K562 (cell line): ENCODE data around the gene ARL16. TPM values are rescaled to one million over a fixed set of nuclear protein-coding genes. Genes with fewer than 3 reads are reported as not detected.
A peak's percentile ranks its signal among the peaks of the same experiment; 100 is the strongest.

Experiments
- ATAC-seq: fragments of 200-7000 bp; cut with Tn5 transposase; 3 replicates; pipeline ENCODE4 v1.9.1; 2020; ENCODE audit warnings: moderate library complexity
- BruUV-seq: library from RNA; stranded (reverse); fragments of 400-500 nt; replicated peaks from 2 replicates; lab custom pipeline; 2021; lab: Mats Ljungman, UMichigan
- CTCF ChIA-PET: fragments of 300-600 bp; formaldehyde crosslinking; extraction: SDS; loops from one replicate; lab custom pipeline; 2021; ENCODE audit warnings: low intra/inter-chr PET ratio; lab: Yijun Ruan, JAX
- POLR2A ChIA-PET: fragments of 300-600, 350-650 bp; sonication (Branson Sonifier 250); formaldehyde crosslinking; extraction: SDS; loops from one replicate; lab custom pipeline; 2021; ENCODE audit warnings: antibody characterized with exemption, inconsistent platforms; lab: Yijun Ruan, JAX
- DNase-seq, 4 experiments: peaks; one replicate each; pipeline versions ENCODE4 v3.0.0 to v3.0.0-alpha.2; 2011 to 2018; ENCODE audit warnings: low spot score in 3 of 4, mixed read lengths in 3 of 4; ENCODE audit errors: extremely low read depth in 1 of 4
- FAIRE-seq: peaks from 2 replicates; lab custom pipeline; 2011; peaks lifted over from hg19 to GRCh38; lab: Jason Lieb, UNC
- H2AFZ ChIP-seq: 2 replicates; pipeline ENCODE4 v1.6.0; 2011; ENCODE audit warnings: low read depth, low read length, control low read depth, inconsistent platforms
- H3K27ac ChIP-seq: fragments of 200-600 bp; 3 replicates; pipeline ENCODE4 v1.8.0; 2011; ENCODE audit warnings: low read depth, mild to moderate bottlenecking, control low read depth, inconsistent platforms, low read length, moderate library complexity, mixed read lengths; ENCODE audit errors: extremely low read depth
- H3K27me3 ChIP-seq, 2 experiments: fragments of 300-600 bp in 1 of 2; 2 replicates in 1 of 2; 3 replicates in 1 of 2; pipeline versions ENCODE4 v1.6.0 to v1.8.0; 2011; ENCODE audit warnings: inconsistent platforms in 2 of 2, low read length in 2 of 2, mild to moderate bottlenecking in 1 of 2, mixed read lengths in 1 of 2, moderate library complexity in 1 of 2; ENCODE audit not compliant: control insufficient read depth in 2 of 2, insufficient read depth in 2 of 2
- H3K36me3 ChIP-seq: fragments of 300-600 bp; 3 replicates; pipeline ENCODE4 v1.8.0; 2011; ENCODE audit warnings: mild to moderate bottlenecking, low read length, inconsistent platforms; ENCODE audit not compliant: control insufficient read depth, insufficient read depth
- H3K4me1 ChIP-seq, 2 experiments: fragments of 200-600 bp in 1 of 2; replicated peaks in 1 of 2; 2 replicates in 1 of 2; 3 replicates in 1 of 2; pipeline versions ENCODE4 v1.5.1 to v1.8.0; 2011; ENCODE audit warnings: inconsistent platforms in 2 of 2, low read length in 2 of 2, mild to moderate bottlenecking in 1 of 2, mixed read lengths in 1 of 2, moderate library complexity in 1 of 2; ENCODE audit not compliant: control insufficient read depth in 2 of 2, insufficient read depth in 2 of 2
- H3K4me2 ChIP-seq: 2 replicates; pipeline ENCODE4 v1.6.1; 2011; ENCODE audit warnings: low read length, control low read depth, inconsistent platforms, mixed read lengths; ENCODE audit not compliant: insufficient read depth
- H3K4me3 ChIP-seq: fragments of 200-600 bp; sonication (generic), shearing (Covaris generic); 2 replicates; pipeline ENCODE4 v1.5.1; 2016; ENCODE audit warnings: control low read depth, inconsistent platforms
- H3K79me2 ChIP-seq: fragments of 200-600 bp; 3 replicates; pipeline ENCODE4 v1.8.0; 2011; ENCODE audit warnings: low read length, inconsistent platforms; ENCODE audit not compliant: control insufficient read depth, insufficient read depth
- H3K9ac ChIP-seq, 2 experiments: 2 replicates each; pipeline versions ENCODE4 v1.6.0 to v1.6.1; 2011; ENCODE audit warnings: low read depth in 2 of 2, low read length in 2 of 2, control low read depth in 1 of 2, inconsistent platforms in 1 of 2, mild to moderate bottlenecking in 1 of 2, mixed read lengths in 1 of 2; ENCODE audit not compliant: insufficient read depth in 1 of 2
- H3K9me1 ChIP-seq: one replicate; pipeline ENCODE4 v1.6.0; 2011; ENCODE audit warnings: inconsistent platforms, mild to moderate bottlenecking, low read length, moderate library complexity; ENCODE audit not compliant: control insufficient read depth, insufficient read depth
- H3K9me3 ChIP-seq: replicated peaks from 2 replicates; pipeline ENCODE4 v1.5.1; 2011; ENCODE audit warnings: low read depth, low read length, inconsistent platforms; ENCODE audit not compliant: control insufficient read depth, insufficient read depth
- H4K20me1 ChIP-seq: replicated peaks from 2 replicates; pipeline ENCODE4 v1.6.1; 2011; ENCODE audit warnings: low read length, inconsistent platforms, mixed read lengths; ENCODE audit not compliant: control insufficient read depth, insufficient read depth
- EGR1 ChIP-seq: fragments of 450-650 bp; conservative IDR thresholded peaks from 2 replicates; pipeline ENCODE4 v1.6.1; 2017; ENCODE audit warnings: mild to moderate bottlenecking
- FOSL1 ChIP-seq: fragments of 200-800 bp; sonication (Bioruptor generic); conservative IDR thresholded peaks from 2 replicates; pipeline ENCODE4 v1.6.1; 2016; ENCODE audit warnings: missing genetic modification characterization, missing compliant biosample characterization
- FOXA3 ChIP-seq, 2 experiments: fragments of 450-650 bp in 1 of 2; sonication (generic) in 1 of 2; formaldehyde crosslinking; IDR thresholded peaks in 1 of 2; conservative IDR thresholded peaks in 1 of 2; 2 replicates each; pipeline versions ENCODE4 v1.4.0 to v1.8.0; 2020 to 2022; ENCODE audit warnings: mild to moderate bottlenecking in 2 of 2, missing genetic modification reagents in 1 of 2
- SREBF2 ChIP-seq: sonication (generic); formaldehyde crosslinking; IDR thresholded peaks from 2 replicates; pipeline ENCODE4 v1.4.0; 2020; ENCODE audit warnings: mild to moderate bottlenecking, missing genetic modification reagents
- ZNF407 ChIP-seq: fragments of 450-650 bp; IDR thresholded peaks from 2 replicates; pipeline ENCODE4 v1.6.1; 2016; ENCODE audit warnings: low read depth
- WGBS: fragments of 100-300 bp; shearing (Covaris generic); methylation state at CpG from one replicate; pipeline ENCODE4 v1.1.6; 2016; ENCODE audit warnings: low coverage, mixed read lengths; ENCODE audit not compliant: insufficient coverage; ENCODE audit errors: missing lambda C conversion rate; 5-methylcytosine and 5-hydroxymethylcytosine counted together
- in situ Hi-C: fragments of 300-500 bp; cut with MboI; formaldehyde crosslinking; loops from 4 replicates; pipeline ENCODE4 v1.15.0; 2018; ENCODE audit warnings: inconsistent platforms, mixed read lengths
- intact Hi-C: fragments of 100-400 bp; cut with micrococcal nuclease; formaldehyde crosslinking; loops from 2 replicates; pipeline ENCODE4 v1.14.2; 2022
- polyA plus RNA-seq, 8 experiments: library from polyadenylated mRNA; depleted of rRNA in 4 of 8; stranded (reverse) in 5 of 8; unstranded in 3 of 8; fragments of >200 nt; fragmentation: Nextera tagmentation in 2 of 8; fragmentation: Illumina TruSeq in 1 of 8; extraction: Ambion mirVana in 2 of 8; extraction: Trizol in 1 of 8; gene quantifications; 2 replicates each; pipeline versions ENCODE4 v1.2.1 to v1.2.3, GENCODE V29; 2011 to 2014; ENCODE audit warnings: inconsistent platforms in 1 of 8, missing spikeins in 1 of 8
- total RNA-seq, 7 experiments: library from RNA; depleted of rRNA in 6 of 7; stranded (reverse); fragments of >200 nt in 6 of 7; fragmentation: Illumina TruSeq in 2 of 7; extraction: Trizol in 2 of 7; gene quantifications; 2 replicates each; pipeline versions ENCODE4 v1.2.1 to v1.2.3, GENCODE V29; 2011 to 2021; ENCODE audit warnings: low replicate concordance in 1 of 7

ARL16 gene
- total and polyA plus RNA-seq, 9 of the 15 experiments (the other 6 are each of a cell fraction or from before 2014, with no cell fraction given) = 5.4 to 32.4 (median 22.6) TPM

DNA sequence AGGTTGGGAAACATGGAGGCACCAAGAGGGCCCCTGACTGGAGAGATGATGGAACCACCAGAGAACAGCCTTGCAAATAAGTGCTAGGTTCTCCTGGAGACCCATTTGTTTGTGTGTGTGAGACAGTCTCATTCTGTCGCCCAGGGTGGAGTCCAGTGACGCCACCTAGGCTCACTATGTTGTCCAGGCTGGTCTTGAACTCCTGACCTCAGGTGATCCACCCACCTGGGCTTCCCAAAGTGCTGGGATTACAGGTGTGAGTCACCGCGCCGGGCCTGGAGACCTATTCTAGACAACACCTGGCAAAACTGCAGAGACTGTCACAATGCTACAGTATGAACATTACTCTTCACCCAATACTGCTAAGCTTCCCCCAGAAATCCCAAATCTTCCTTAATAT lies 48.2 kb downstream of the ARL16 start:
- peak; percentile 11; the same call in 2 of the 3 replicates for ATAC-seq
- in situ Hi-C loops = no loop called here
- Histone ChIP-seq H3K9ac (peak overlapping the region; percentile 89 to 94), H3K4me3 (peak overlapping the region; percentile 69), H3K27ac (peak overlapping the region; percentile 87), H3K27me3 (no peaks in the 10 kb centered on the region), H3K36me3 (peaks cover 34% of the 10 kb centered on the region; the same call in 2 of the 3 replicates), H4K20me1 (peaks cover 6% of the 10 kb centered on the region), H2AFZ (no peak overlapping the region), H3K4me2 (peak overlapping the region; percentile 84), H3K4me1 (peaks cover 20 to 22% of the 10 kb centered on the region in 2 experiments; a peak in 4 of 5 replicates), H3K9me1 (no peaks in the 10 kb centered on the region), H3K9me3 (no peaks in the 10 kb centered on the region), H3K79me2 (peaks cover 63% of the 10 kb centered on the region)
- FAIRE-seq = no peak
- ChIA-PET POLR2A (interaction anchor here (0.6 to 1.4 kb wide), 4 partner anchors 31 to 274 kb away, joined by 3 to 6 read pairs (median 4); partner anchors contain the start of gene CCDC137), CTCF (no interaction called here)
- intact Hi-C loops = no loop called here
- BruUV-seq = TSS peak; percentile 74
- no peak for TF ChIP-seq FOXA3 (CRISPR knock-in tag; conservative IDR thresholded peaks at IDR 0.05 in 1 of 2, IDR thresholded peaks at IDR 0.05 in 1 of 2)
- TF ChIP-seq EGR1 = 0 out of 2 replicates have a peak, but pooled peaks have one; percentile 21
- TF ChIP-seq FOSL1 (tag) = 0 out of 2 replicates have a peak, but pooled peaks have one; percentile 3
- TF ChIP-seq SREBF2 (CRISPR knock-in tag) = 0 out of 2 replicates have a peak, but pooled peaks have one; percentile 30
- TF ChIP-seq ZNF407 = no peak
- 31% methylated on average over 5 of the region's 5 CpGs for WGBS
- DNase-seq = peak in 1 of 4 experiments; percentile 26
